CD4-positive, CD25-positive, alpha-beta regulatory T cell (primary cell): ENCODE data around the gene NR3C2. TPM values are rescaled to one million over a fixed set of nuclear protein-coding genes. Genes with fewer than 3 reads are reported as not detected.

ENCODE experiments used
- ATAC-seq, 2 donors: fragments of 150-1000 bp; cut with Tn5 transposase; one replicate each; pipeline ENCODE4 v1.10.0; 2021; ENCODE audit warnings: low read depth in 2 of 2, moderate number of reproducible peaks in 2 of 2, moderate library complexity in 1 of 2
- DNase-seq, 3 donors: peaks; one replicate each; pipeline versions ENCODE4 v3.0.0 to v3.0.0-alpha.2; 2012 to 2022; ENCODE audit warnings: mixed read lengths in 1 of 3
- H3K27ac ChIP-seq: one replicate; pipeline ENCODE4 v1.7.0; 2013; ENCODE audit warnings: mild to moderate bottlenecking, low read length; ENCODE audit not compliant: insufficient read depth, poor library complexity, severe bottlenecking
- H3K27me3 ChIP-seq: one replicate; pipeline ENCODE4 v1.7.0; 2013; ENCODE audit warnings: low read length; ENCODE audit not compliant: control insufficient read depth, insufficient read depth
- H3K36me3 ChIP-seq: one replicate; pipeline ENCODE4 v1.7.0; 2013; ENCODE audit warnings: mild to moderate bottlenecking, low read length, moderate library complexity; ENCODE audit not compliant: control insufficient read depth, insufficient read depth
- H3K4me1 ChIP-seq: 2 replicates; pipeline ENCODE4 v1.7.0; 2013; ENCODE audit warnings: mild to moderate bottlenecking, low read length; ENCODE audit not compliant: insufficient read depth, control insufficient read depth, poor library complexity, severe bottlenecking
- H3K4me3 ChIP-seq: one replicate; pipeline ENCODE4 v1.7.0; 2013; ENCODE audit warnings: low read depth, mild to moderate bottlenecking, low read length, moderate library complexity
- H3K9me3 ChIP-seq, 2 experiments: 1 replicate in 1 of 2; 2 replicates in 1 of 2; pipeline ENCODE4 v1.7.0; 2013; ENCODE audit warnings: low read length in 2 of 2, mild to moderate bottlenecking in 1 of 2, moderate library complexity in 1 of 2; ENCODE audit not compliant: control insufficient read depth in 2 of 2
- H3K27ac Mint-ChIP-seq, 3 donors: one replicate each; pipeline ENCODE4 v1.8.0; 2020 to 2022; ENCODE audit warnings: mild to moderate bottlenecking in 3 of 3, mixed read lengths in 3 of 3, moderate library complexity in 2 of 3
- H3K27me3 Mint-ChIP-seq: one replicate; pipeline ENCODE4 v1.8.0; 2022; ENCODE audit warnings: mild to moderate bottlenecking, mixed read lengths
- H3K36me3 Mint-ChIP-seq: one replicate; pipeline ENCODE4 v1.8.0; 2020; ENCODE audit warnings: mixed read lengths
- H3K4me1 Mint-ChIP-seq, 4 donors: one replicate each; pipeline ENCODE4 v1.8.0; 2020 to 2022; ENCODE audit warnings: mixed read lengths in 4 of 4, mild to moderate bottlenecking in 1 of 4
- H3K4me3 Mint-ChIP-seq, 4 donors: one replicate each; pipeline ENCODE4 v1.8.0; 2020 to 2022; ENCODE audit warnings: mild to moderate bottlenecking in 4 of 4, mixed read lengths in 4 of 4, moderate library complexity in 3 of 4
- H3K9me3 Mint-ChIP-seq, 7 donors: one replicate each; pipeline ENCODE4 v1.8.0; 2020 to 2022; ENCODE audit warnings: mixed read lengths in 7 of 7, mild to moderate bottlenecking in 3 of 7, moderate library complexity in 2 of 7
- polyA plus RNA-seq, 4 donors: library from polyadenylated mRNA; unstranded; fragments of 300-500 nt; fragmentation: Illumina TruSeq; gene quantifications; one replicate each; pipeline ENCODE4 v1.2.3, GENCODE V29; 2021
- total RNA-seq: library from RNA; stranded (reverse); gene quantifications from one replicate; pipeline ENCODE4 v1.2.3, GENCODE V29; 2022

NR3C2 gene
- total and polyA plus RNA-seq, 5 donors from 2014 or later, result 1.2 to 16.1 (median 3.2) TPM

DNA sequence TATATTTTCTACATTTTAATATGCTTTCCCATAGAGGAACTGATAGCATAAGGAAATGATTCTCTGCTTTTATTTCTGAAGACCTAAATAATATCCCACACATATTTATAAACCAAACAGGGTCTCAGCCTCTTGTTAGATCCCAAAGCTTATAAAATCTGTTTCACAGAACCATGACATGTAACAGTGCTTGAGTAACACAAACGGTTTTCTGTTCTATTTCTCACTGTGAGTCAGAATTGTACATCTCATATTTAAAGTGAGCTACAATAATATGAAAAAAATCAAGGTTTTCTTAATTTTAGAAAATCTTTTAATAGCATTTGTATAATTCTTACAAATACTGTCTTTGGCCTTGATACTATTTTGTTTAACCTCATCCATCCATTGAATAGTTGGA is 51.2 kb downstream of the NR3C2 start:
- no peaks in the 10 kb centered on the region for H3K27me3 ChIP-seq
- no peaks in the 10 kb centered on the region for H3K9me3 ChIP-seq
- Mint-ChIP-seq H3K27ac (no peak overlapping the region), H3K36me3 (peaks cover 5% of the 10 kb centered on the region), H3K27me3 (no peaks in the 10 kb centered on the region), H3K4me1 (peaks cover 0 to 44% (median 14%) of the 10 kb centered on the region in 4 donors), H3K4me3 (no peak overlapping the region), H3K9me3 (no peaks in the 10 kb centered on the region)
- DNase-seq, result no peak
- no peak overlapping the region for H3K4me3 ChIP-seq
- no peaks in the 10 kb centered on the region for H3K4me1 ChIP-seq
- no peak overlapping the region for H3K27ac ChIP-seq
- ATAC-seq, result no peak
- no peaks in the 10 kb centered on the region for H3K36me3 ChIP-seq

- Mint-ChIP-seq H3K36me3 (peaks cover 4% of the 10 kb centered on the region), H3K4me3 (no peak overlapping the region), H3K27me3 (no peaks in the 10 kb centered on the region), H3K4me1 (peaks cover 0 to 45% (median 13%) of the 10 kb centered on the region in 4 donors), H3K27ac (peak overlapping the region in 1 of 3 donors; percentile 1), H3K9me3 (no peaks in the 10 kb centered on the region)
- Histone ChIP-seq H3K4me3 (no peak overlapping the region), H3K36me3 (no peaks in the 10 kb centered on the region), H3K9me3 (no peaks in the 10 kb centered on the region), H3K27me3 (no peaks in the 10 kb centered on the region), H3K27ac (no peak overlapping the region), H3K4me1 (no peaks in the 10 kb centered on the region)
- no peak for ATAC-seq
- DNase-seq, result no peak
Observed at GRCh38 chr4:148390311-148390710, 51.9 kb downstream of the NR3C2 start.

- H3K4me1 ChIP-seq, result peaks cover 6% of the 10 kb centered on the region
- H3K27ac ChIP-seq, result no peak overlapping the region
- no peaks in the 10 kb centered on the region for H3K36me3 ChIP-seq
- H3K27me3 ChIP-seq, result no peaks in the 10 kb centered on the region
- H3K27ac Mint-ChIP-seq, result no peak overlapping the region
- H3K36me3 Mint-ChIP-seq, result peaks cover 4% of the 10 kb centered on the region
- peaks cover 4% of the 10 kb centered on the region for H3K27me3 Mint-ChIP-seq
- H3K9me3 Mint-ChIP-seq, result peaks cover 0 to 2% (median 0%) of the 10 kb centered on the region in 7 donors
- no peak overlapping the region for H3K4me3 Mint-ChIP-seq
- DNase-seq (no peak), ATAC-seq (no peak)
- H3K4me1 Mint-ChIP-seq, result peaks cover 11 to 33% (median 19%) of the 10 kb centered on the region in 4 donors
- no peaks in the 10 kb centered on the region for H3K9me3 ChIP-seq
- H3K4me3 ChIP-seq, result no peak overlapping the region
Observed at GRCh38 chr4:148380291-148380690, 61.9 kb downstream of the NR3C2 start.

GRCh38 chr4:148376151-148376550 is 66.1 kb downstream of the NR3C2 start:
- peak; percentile 8 to 69 (median 17) for DNase-seq
- Histone ChIP-seq H3K27ac (peak overlapping the region; percentile 45), H3K36me3 (no peaks in the 10 kb centered on the region), H3K4me1 (peaks cover 6% of the 10 kb centered on the region), H3K27me3 (no peaks in the 10 kb centered on the region), H3K4me3 (peak overlapping the region; percentile 64), H3K9me3 (no peaks in the 10 kb centered on the region)
- ATAC-seq, result peak; percentile 78 to 83
- Mint-ChIP-seq H3K4me3 (peak overlapping the region; percentile 64 to 85 (median 77)), H3K4me1 (peaks cover 10 to 38% (median 16%) of the 10 kb centered on the region in 4 donors), H3K9me3 (peaks cover 0 to 3% (median 0%) of the 10 kb centered on the region in 7 donors), H3K27ac (peak overlapping the region; percentile 67 to 95 (median 93)), H3K36me3 (no peaks in the 10 kb centered on the region), H3K27me3 (peaks cover 7% of the 10 kb centered on the region)

GRCh38 chr4:148375584-148375983 is 66.6 kb downstream of the NR3C2 start:
- Histone ChIP-seq H3K4me3 (peak overlapping the region; percentile 64), H3K9me3 (no peaks in the 10 kb centered on the region), H3K4me1 (peaks cover 6% of the 10 kb centered on the region), H3K27me3 (no peaks in the 10 kb centered on the region), H3K27ac (peak overlapping the region; percentile 45), H3K36me3 (no peaks in the 10 kb centered on the region)
- DNase-seq, result no peak
- no peak for ATAC-seq
- H3K9me3 Mint-ChIP-seq, result peaks cover 0 to 3% (median 0%) of the 10 kb centered on the region in 7 donors
- peak overlapping the region; percentile 67 to 95 (median 93) for H3K27ac Mint-ChIP-seq
- peak overlapping the region; percentile 64 to 85 (median 77) for H3K4me3 Mint-ChIP-seq
- peaks cover 4% of the 10 kb centered on the region for H3K27me3 Mint-ChIP-seq
- H3K36me3 Mint-ChIP-seq, result no peaks in the 10 kb centered on the region
- peaks cover 10 to 38% (median 16%) of the 10 kb centered on the region in 4 donors for H3K4me1 Mint-ChIP-seq

- H3K9me3 Mint-ChIP-seq, result peaks cover 0 to 3% (median 0%) of the 10 kb centered on the region in 7 donors
- no peaks in the 10 kb centered on the region for H3K36me3 ChIP-seq
- H3K27ac Mint-ChIP-seq, result peak overlapping the region in 1 of 3 donors; percentile 66
- H3K36me3 Mint-ChIP-seq, result no peaks in the 10 kb centered on the region
- no peak overlapping the region for H3K27ac ChIP-seq
- peak overlapping the region in 1 of 4 donors; percentile 8 for H3K4me3 Mint-ChIP-seq
- peaks cover 6% of the 10 kb centered on the region for H3K4me1 ChIP-seq
- H3K4me3 ChIP-seq, result no peak overlapping the region
- DNase-seq (no peak), ATAC-seq (no peak)
- H3K4me1 Mint-ChIP-seq, result peaks cover 10 to 51% (median 20%) of the 10 kb centered on the region in 4 donors
- peaks cover 4% of the 10 kb centered on the region for H3K27me3 Mint-ChIP-seq
- no peaks in the 10 kb centered on the region for H3K9me3 ChIP-seq
- H3K27me3 ChIP-seq, result no peaks in the 10 kb centered on the region
Observed at GRCh38 chr4:148373093-148373492, 69.1 kb downstream of the NR3C2 start.

DNA sequence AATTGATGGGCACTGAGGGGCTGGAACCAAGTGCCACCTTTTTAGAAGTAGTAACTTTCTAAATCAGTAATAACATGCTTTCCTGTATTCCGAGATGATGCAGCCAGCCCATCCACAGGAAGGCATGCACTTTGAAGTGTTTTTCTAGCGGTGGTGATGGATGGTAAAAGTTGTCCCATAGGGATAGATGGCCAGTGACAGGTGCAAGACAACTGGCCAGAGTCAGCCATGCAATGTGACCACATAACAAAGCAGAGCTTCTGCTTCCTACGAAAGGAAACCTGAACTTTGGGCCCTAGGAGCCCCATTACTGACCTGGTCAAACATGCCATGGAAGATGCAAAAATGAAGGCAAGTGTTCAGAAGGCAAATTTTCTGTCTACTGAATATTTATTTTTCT is 72.3 kb downstream of the NR3C2 start:
- Mint-ChIP-seq H3K4me1 (peaks cover 0 to 42% (median 15%) of the 10 kb centered on the region in 4 donors), H3K4me3 (no peak overlapping the region)
- H3K27ac ChIP-seq, result no peak overlapping the region

GRCh38 chr4:148367756-148368155 is 74.5 kb downstream of the NR3C2 start:
- peak overlapping the region in 2 of 3 donors; percentile 1 to 5 for H3K27ac Mint-ChIP-seq
- peaks cover 4% of the 10 kb centered on the region for H3K36me3 Mint-ChIP-seq
- no peaks in the 10 kb centered on the region for H3K9me3 Mint-ChIP-seq
- DNase-seq, result no peak
- Histone ChIP-seq H3K4me3 (no peak overlapping the region), H3K27ac (no peak overlapping the region), H3K36me3 (no peaks in the 10 kb centered on the region), H3K9me3 (no peaks in the 10 kb centered on the region), H3K27me3 (no peaks in the 10 kb centered on the region), H3K4me1 (no peaks in the 10 kb centered on the region)
- H3K4me1 Mint-ChIP-seq, result peaks cover 0 to 43% (median 16%) of the 10 kb centered on the region in 4 donors
- no peaks in the 10 kb centered on the region for H3K27me3 Mint-ChIP-seq
- no peak overlapping the region for H3K4me3 Mint-ChIP-seq
- no peak for ATAC-seq

More for the DNA sequence above, 72.3 kb downstream of the NR3C2 start:
- Mint-ChIP-seq H3K27ac (peak overlapping the region in 1 of 3 donors; percentile 44), H3K9me3 (peaks cover 0 to 3% (median 0%) of the 10 kb centered on the region in 7 donors), H3K27me3 (peaks cover 4% of the 10 kb centered on the region), H3K36me3 (peaks cover 4% of the 10 kb centered on the region)
- Histone ChIP-seq H3K27me3 (no peaks in the 10 kb centered on the region), H3K4me1 (no peaks in the 10 kb centered on the region), H3K36me3 (no peaks in the 10 kb centered on the region), H3K4me3 (no peak overlapping the region), H3K9me3 (no peaks in the 10 kb centered on the region)
- ATAC-seq, result no peak
- DNase-seq, result no peak
